ENCODE results near the gene LETM1.
A peak's percentile ranks its signal among the peaks of the same experiment; 100 is the strongest.

The LETM1 gene

DNA sequence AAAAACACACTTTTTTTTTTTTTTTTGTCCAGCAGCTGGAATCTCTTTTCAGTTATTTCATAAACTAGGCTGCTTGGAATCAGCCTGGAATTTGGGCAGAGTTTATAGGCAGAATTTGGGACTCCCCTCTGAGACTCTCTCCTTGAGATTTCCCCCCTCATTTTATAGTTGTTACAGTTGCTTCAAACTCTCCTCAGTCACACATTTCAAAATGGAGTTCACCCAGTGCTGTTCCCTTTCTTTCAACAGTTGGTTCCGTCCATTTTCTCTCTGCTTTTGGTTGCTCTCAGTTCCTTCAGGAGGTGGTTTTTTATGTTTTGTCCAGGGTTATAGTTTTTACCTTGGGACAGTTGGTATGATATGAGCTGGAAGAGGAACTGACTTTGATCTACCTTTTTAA lies 42.7 kb upstream of the LETM1 start:
- Histone ChIP-seq H3K27ac (peak overlapping the region in 1 of 11 experiments; percentile 40; a peak in 1 of 22 replicates), H3K36me3 (peaks cover 30 to 68% (median 64%) of the 10 kb centered on the region in 11 experiments), H3K27me3 (no peaks in the 10 kb centered on the region), H3K4me2 (peak overlapping the region in 9 of 11 experiments; percentile 0 to 42 (median 21); a peak in 10 of 22 replicates), H3K9me3 (replicated peaks in 1 of 11) (no peaks in the 10 kb centered on the region), H3K9ac (no peak overlapping the region; a peak in 1 of 22 replicates), H3K4me1 (peaks cover 9 to 46% (median 29%) of the 10 kb centered on the region in 10 experiments), H3K4me3 (no peak overlapping the region), H4K20me1 (peaks cover 36 to 100% (median 97%) of the 10 kb centered on the region in 11 experiments; a peak in 21 of 22 replicates)
- TF ChIP-seq Cebpa-rat (IDR thresholded peaks at IDR 0.05): no peak

DNA sequence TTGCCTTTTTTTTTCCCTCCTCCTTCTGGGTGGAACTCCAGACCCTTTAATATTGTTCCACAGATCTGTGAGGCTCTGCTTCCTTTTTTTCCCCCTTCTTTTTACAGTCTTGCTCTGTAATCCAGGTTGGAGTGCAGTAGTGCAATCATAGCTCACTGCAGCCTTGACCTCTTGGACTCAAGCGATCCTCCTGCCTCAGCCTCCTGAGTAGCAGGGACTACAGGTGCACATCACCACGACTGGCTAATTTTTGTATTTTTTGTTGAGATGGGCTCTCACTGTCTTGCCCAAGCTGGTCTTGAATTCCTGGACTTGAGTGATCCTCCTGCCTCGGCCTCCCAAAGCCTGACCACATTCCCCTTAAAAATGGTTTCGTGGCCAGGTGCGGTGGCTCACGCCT lies 42.1 kb upstream of the LETM1 start:
- Histone ChIP-seq H3K4me2 (no peak overlapping the region), H3K36me3 (peaks cover 26 to 68% (median 64%) of the 10 kb centered on the region in 11 experiments), H3K4me3 (no peak overlapping the region), H3K4me1 (peaks cover 9 to 46% (median 29%) of the 10 kb centered on the region in 10 experiments), H4K20me1 (peaks cover 42 to 100% (median 98%) of the 10 kb centered on the region in 11 experiments; a peak in 21 of 22 replicates), H3K27me3 (no peaks in the 10 kb centered on the region), H3K9me3 (replicated peaks in 1 of 11) (no peaks in the 10 kb centered on the region), H3K9ac (no peak overlapping the region), H3K27ac (no peak overlapping the region)
- no peak for TF ChIP-seq Cebpa-rat (IDR thresholded peaks at IDR 0.05)

- Histone ChIP-seq H3K9ac (no peak overlapping the region), H3K4me1 (peaks cover 9 to 46% (median 29%) of the 10 kb centered on the region in 10 experiments), H4K20me1 (peaks cover 44 to 100% (median 98%) of the 10 kb centered on the region in 11 experiments; a peak in 21 of 22 replicates), H3K27me3 (no peaks in the 10 kb centered on the region), H3K4me3 (no peak overlapping the region), H3K27ac (no peak overlapping the region), H3K36me3 (peaks cover 12 to 68% (median 64%) of the 10 kb centered on the region in 11 experiments), H3K9me3 (replicated peaks in 1 of 11) (no peaks in the 10 kb centered on the region), H3K4me2 (no peak overlapping the region)
- no peak for TF ChIP-seq Cebpa-rat (IDR thresholded peaks at IDR 0.05)
Measured at GRCh38 chr4:1896658-1896991, 40.7 kb upstream of the LETM1 start.

DNA sequence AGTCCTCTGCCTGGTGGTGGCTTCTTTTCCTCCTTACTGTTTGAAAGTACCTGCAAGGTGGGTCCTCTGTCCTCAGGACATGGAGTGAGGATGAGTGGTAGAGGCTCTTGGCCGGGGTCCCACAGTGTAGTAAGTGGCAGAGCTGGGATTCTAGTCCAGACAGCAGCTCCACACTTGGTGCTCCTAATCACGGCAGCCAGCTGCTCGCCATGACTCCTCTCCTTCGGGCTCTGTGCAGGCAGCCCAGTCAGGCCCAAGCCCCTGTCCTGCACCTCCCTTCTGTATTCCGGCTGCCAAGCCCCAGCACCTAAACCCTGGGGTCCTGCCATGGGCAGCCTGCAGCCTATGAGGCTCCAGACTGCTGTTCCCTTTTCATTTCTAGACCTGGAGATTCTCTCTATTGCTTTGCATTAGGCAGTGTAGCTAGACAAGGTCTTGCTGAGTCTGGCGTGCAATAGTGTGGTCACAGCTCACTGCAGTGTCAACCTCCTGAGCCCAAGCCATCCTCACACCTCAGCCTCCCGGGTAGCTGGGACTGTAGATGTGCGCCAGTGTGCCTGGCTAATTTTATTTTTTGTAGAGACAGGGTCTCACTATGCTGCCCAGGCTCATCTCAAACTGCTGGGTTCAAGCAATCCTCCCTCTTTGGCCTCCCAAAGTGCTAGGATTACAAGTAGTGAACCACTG lies 40.2 kb upstream of the LETM1 start:
- Histone ChIP-seq H4K20me1 (peaks cover 44 to 100% (median 98%) of the 10 kb centered on the region in 11 experiments; a peak in 20 of 22 replicates), H3K4me1 (peaks cover 9 to 46% (median 29%) of the 10 kb centered on the region in 10 experiments), H3K9ac (no peak overlapping the region; a peak in 1 of 22 replicates), H3K27ac (no peak overlapping the region), H3K9me3 (replicated peaks in 1 of 11) (no peaks in the 10 kb centered on the region), H3K36me3 (peaks cover 7 to 68% (median 63%) of the 10 kb centered on the region in 11 experiments), H3K4me3 (no peak overlapping the region), H3K27me3 (no peaks in the 10 kb centered on the region), H3K4me2 (no peak overlapping the region; a peak in 1 of 22 replicates)
- no peak for TF ChIP-seq Cebpa-rat (IDR thresholded peaks at IDR 0.05)

- Histone ChIP-seq H3K27me3 (no peaks in the 10 kb centered on the region), H3K4me3 (no peak overlapping the region), H3K9ac (no peak overlapping the region), H3K9me3 (replicated peaks in 1 of 11) (peaks cover 0 to 10% (median 6%) of the 10 kb centered on the region in 11 experiments; a peak in 11 of 22 replicates), H3K36me3 (peaks cover 0 to 83% (median 53%) of the 10 kb centered on the region in 11 experiments; a peak in 19 of 22 replicates), H3K4me2 (no peak overlapping the region), H3K27ac (no peak overlapping the region), H4K20me1 (peaks cover 26 to 100% (median 100%) of the 10 kb centered on the region in 11 experiments; a peak in 21 of 22 replicates), H3K4me1 (peaks cover 15 to 62% (median 35%) of the 10 kb centered on the region in 10 experiments; a peak in 19 of 20 replicates)
- TF ChIP-seq Cebpa-rat (IDR thresholded peaks at IDR 0.05): no peak
Measured at GRCh38 chr4:1890979-1891570, 35.1 kb upstream of the LETM1 start.

- H4K20me1 ChIP-seq: peaks cover 12 to 100% (median 100%) of the 10 kb centered on the region in 11 experiments; a peak in 21 of 22 replicates
- peak overlapping the region in 4 of 11 experiments; percentile 15 to 37 (median 29); a peak in 4 of 22 replicates for H3K27ac ChIP-seq
- H3K9ac ChIP-seq: no peak overlapping the region
- no peak for TF ChIP-seq Cebpa-rat (IDR thresholded peaks at IDR 0.05)
- peaks cover 0 to 58% (median 24%) of the 10 kb centered on the region in 11 experiments; a peak in 18 of 22 replicates for H3K36me3 ChIP-seq
- H3K9me3 ChIP-seq (replicated peaks in 1 of 11): peaks cover 0 to 18% (median 7%) of the 10 kb centered on the region in 11 experiments; a peak in 11 of 22 replicates
- peaks cover 15 to 41% (median 31%) of the 10 kb centered on the region in 10 experiments; a peak in 19 of 20 replicates for H3K4me1 ChIP-seq
- H3K4me2 ChIP-seq: peak overlapping the region in 9 of 11 experiments; percentile 2 to 80 (median 44); a peak in 13 of 22 replicates
- H3K27me3 ChIP-seq: no peaks in the 10 kb centered on the region
- no peak overlapping the region for H3K4me3 ChIP-seq
Measured at GRCh38 chr4:1887052-1887451, 31.1 kb upstream of the LETM1 start.

- Histone ChIP-seq H3K9ac (no peak overlapping the region), H3K4me1 (peaks cover 15 to 43% (median 37%) of the 10 kb centered on the region in 10 experiments; a peak in 19 of 20 replicates), H4K20me1 (peaks cover 26 to 100% (median 100%) of the 10 kb centered on the region in 11 experiments; a peak in 20 of 22 replicates), H3K27me3 (no peaks in the 10 kb centered on the region), H3K9me3 (replicated peaks in 1 of 11) (peaks cover 0 to 18% (median 7%) of the 10 kb centered on the region in 11 experiments; a peak in 11 of 22 replicates), H3K4me2 (peak overlapping the region in 1 of 11 experiments; percentile 4; a peak in 2 of 22 replicates), H3K36me3 (peaks cover 0 to 55% (median 22%) of the 10 kb centered on the region in 11 experiments; a peak in 15 of 22 replicates), H3K4me3 (no peak overlapping the region), H3K27ac (no peak overlapping the region)
- no peak for TF ChIP-seq Cebpa-rat (IDR thresholded peaks at IDR 0.05)
Measured at GRCh38 chr4:1885414-1885813, 29.5 kb upstream of the LETM1 start.

DNA sequence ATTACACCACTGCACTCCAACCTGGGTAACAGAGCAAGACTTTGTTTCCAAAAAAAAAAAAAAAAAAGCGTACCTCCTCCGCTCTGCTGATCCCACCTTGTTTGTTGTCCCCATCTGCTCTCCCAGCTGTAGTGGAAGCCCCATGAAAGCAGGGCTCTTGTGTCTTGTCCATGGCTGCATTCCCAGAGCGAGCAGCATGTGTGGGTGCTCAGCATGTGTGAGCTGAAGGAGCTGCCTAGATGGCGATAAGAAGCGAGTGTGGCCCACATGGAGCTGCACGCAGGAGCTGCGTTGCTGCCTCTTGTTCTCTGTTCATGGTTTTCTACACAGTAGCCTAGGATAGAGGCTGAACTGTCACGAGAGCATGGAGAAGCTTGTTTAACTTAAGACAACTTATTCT lies 27.6 kb upstream of the LETM1 start:
- H3K4me3 ChIP-seq: no peak overlapping the region
- no peak for TF ChIP-seq Cebpa-rat (IDR thresholded peaks at IDR 0.05)
- H3K4me1 ChIP-seq: peaks cover 15 to 56% (median 43%) of the 10 kb centered on the region in 10 experiments
- peaks cover 0 to 18% (median 2%) of the 10 kb centered on the region in 11 experiments; a peak in 10 of 22 replicates for H3K9me3 ChIP-seq (replicated peaks in 1 of 11)
- H4K20me1 ChIP-seq: peaks cover 34 to 100% (median 100%) of the 10 kb centered on the region in 11 experiments; a peak in 21 of 22 replicates
- H3K27me3 ChIP-seq: no peaks in the 10 kb centered on the region
- H3K9ac ChIP-seq: no peak overlapping the region
- peaks cover 0 to 42% (median 13%) of the 10 kb centered on the region in 11 experiments; a peak in 14 of 22 replicates for H3K36me3 ChIP-seq
- no peak overlapping the region; a peak in 1 of 22 replicates for H3K27ac ChIP-seq
- no peak overlapping the region for H3K4me2 ChIP-seq
